GM12801 (cell line): ENCODE measurements around the gene C1GALT1.

Experiments
- CTCF ChIP-seq: IDR thresholded peaks from one replicate; pipeline ENCODE4 v1.5.1; 2011; ENCODE audit warnings: control low read depth; ENCODE audit not compliant: insufficient read length; ENCODE audit errors: extremely low read depth

Gene C1GALT1

GRCh38 chr7:7292608-7293007 is 110.3 kb downstream of the C1GALT1 start:
- TF ChIP-seq CTCF, result no peak

GRCh38 chr7:7293092-7293491 is 110.7 kb downstream of the C1GALT1 start:
- no peak for TF ChIP-seq CTCF

- no peak for TF ChIP-seq CTCF
Observed at GRCh38 chr7:7294911-7295310, 112.6 kb downstream of the C1GALT1 start.
